NOMO-1 treated with DMSO at 0.1 percent for 48 hours (cell line): Measurements from ENCODE around the gene RENBP.

Source experiments
- DNase-seq: peaks from one replicate; lab custom pipeline; 2025; ENCODE audit not compliant: unreplicated experiment; lab: John Stamatoyannopoulos, UW

RENBP gene

DNA sequence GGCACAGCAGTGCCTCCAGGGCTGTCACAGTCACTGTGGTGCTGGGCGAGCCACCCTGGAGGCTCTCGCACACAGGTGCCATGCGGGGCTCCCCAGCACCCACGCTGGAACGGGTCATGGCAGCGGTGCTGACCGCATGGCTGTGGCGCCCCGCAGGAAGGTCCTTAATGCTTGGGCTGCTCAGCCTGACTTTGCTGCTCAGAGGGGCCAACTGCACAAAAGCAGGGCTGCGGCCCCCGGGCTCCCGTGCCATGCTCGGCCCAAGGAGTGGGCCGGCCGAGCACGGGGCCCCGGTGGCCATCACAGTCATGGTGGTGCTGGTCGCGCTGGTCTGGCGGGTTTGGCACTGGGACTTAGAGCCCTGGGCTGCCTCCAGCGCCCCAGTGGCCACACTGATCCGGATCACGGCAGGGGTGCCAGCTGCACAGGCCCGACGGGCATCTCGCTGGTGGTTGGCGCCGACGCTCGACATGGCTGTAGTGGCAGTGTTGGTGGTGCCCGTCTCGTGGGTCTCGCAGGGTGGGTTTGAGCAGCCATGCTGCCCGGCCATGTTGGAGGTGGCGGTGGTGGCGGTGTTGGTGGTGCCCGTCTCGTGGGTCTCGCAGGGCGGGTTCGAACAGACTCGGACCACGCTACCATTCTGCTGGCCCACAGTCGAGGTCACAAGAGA, 10.2 kb upstream of the RENBP start:
- no peak for DNase-seq

DNA sequence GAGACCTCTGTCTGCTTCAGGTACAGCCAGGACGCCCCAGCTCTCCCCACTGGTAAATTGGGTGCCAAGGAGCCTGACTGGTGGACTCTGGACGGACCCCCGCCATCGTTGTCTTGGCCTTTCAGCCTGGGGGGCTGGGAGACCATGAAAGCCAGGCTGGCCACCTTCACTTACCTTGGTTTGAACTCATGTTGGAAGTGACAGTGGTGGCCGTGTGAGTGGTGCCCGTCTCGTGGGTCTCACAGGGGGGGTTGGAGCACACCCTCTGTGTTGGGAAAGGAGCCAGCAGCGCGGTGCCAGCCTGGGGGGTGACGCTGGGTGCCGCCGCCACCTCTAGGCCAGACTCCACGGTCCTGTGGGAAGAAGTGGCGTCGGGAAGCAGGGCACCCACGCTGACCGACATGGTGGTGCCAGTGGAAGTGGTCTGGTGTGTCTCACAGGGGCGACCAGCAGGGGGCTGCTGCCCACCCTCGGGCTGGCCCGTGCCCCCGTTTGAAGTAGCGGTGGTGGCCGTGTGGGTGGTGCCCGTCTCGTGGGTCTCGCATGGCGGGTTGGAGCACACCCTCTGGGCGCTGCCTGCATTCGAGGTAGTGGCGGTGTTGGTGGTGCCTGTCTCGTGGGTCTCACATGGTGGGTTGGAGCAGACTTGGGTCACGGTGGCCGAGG, 9.6 kb upstream of the RENBP start:
- DNase-seq = no peak

DNA sequence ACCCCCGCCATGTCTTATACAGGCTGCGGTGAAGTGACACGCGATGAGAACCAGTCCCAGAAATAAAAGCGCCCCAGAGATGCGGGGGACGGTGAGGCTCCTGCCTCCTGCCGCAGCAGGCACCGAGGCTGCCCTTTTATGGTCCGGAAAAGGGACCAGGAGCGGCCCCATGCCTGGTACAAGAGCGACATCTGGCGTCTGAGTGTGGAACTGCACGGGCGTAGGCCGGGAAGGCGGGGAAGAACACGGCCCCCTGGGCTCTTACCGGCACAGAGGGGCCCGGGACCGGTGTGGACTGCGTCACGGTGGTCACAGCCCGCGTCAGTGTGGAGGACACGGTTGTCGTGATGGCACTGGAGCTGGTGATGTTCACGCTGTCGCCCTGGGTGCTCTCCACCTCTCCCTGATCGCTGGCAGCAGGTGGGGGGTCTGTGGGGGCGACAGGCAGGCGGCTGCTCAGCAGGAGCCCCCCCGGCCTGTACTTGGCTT, 8.9 kb upstream of the RENBP start:
- peak; percentile 51 for DNase-seq

DNA sequence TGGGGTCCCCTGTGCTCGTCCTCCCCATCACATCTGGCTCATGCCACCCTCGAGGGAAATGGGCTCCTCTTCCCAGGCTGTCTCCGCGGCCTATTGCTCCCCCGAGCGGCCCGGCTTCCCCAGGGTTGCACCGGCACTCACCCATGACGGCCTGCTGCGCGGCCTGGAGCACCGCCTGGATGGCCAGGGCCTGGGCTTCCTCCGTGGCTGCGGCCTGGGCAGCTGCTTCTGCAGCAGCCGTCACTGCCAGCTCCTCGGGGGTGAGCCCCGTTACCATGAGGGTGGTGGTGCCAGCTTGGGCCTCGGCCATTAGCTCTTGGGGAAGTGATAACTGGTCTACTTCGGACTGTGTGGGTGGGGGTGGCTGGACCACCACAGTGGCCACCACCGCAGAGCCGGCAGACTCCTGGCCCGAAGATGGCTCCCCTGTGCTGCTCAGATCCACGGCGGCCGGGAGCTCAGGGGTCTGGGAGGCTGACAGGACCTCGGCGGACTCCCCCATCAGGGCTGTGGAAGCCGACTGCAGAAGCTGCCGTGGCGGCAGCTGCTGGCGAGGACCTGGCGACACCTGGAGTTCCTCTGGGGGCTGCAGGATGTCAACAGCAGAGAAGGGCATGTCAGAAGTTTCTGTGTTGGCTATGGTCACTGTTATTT, 8.1 kb upstream of the RENBP start:
- DNase-seq = no peak

DNA sequence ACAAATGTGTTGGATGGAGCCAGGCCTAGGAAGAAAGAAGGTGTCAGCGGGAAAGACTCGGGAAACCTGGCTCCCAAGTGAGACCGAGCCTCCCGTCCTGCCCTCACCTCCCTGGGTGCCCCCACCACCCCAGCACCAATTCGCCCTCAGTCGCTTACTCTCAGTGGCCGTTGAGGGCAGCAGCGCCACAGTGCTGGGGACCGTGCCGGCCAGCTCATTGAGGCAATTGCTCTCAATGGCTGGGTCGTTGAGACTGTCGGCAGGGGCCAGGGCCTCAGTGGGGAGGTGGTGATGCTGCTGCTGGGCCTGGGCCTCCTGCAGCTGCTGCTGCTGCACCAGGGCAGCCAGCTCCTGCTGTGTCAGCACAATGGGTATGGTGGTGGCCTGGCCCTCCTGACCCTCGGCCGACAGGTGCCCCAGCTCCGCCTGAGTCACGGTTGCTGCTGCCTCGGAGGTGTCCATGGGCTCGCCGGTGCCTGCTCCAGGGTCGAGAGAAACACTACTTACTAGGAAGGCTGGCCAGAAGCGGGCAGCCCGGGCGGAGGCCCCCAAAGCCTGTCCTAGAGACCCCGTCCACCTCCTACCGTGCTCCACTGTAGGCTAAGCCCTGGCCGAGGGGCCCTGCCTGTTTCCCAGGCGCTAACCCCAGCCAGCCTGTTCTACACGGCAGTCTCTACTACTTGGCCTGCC, 7.4 kb upstream of the RENBP start:
- DNase-seq = no peak

DNA sequence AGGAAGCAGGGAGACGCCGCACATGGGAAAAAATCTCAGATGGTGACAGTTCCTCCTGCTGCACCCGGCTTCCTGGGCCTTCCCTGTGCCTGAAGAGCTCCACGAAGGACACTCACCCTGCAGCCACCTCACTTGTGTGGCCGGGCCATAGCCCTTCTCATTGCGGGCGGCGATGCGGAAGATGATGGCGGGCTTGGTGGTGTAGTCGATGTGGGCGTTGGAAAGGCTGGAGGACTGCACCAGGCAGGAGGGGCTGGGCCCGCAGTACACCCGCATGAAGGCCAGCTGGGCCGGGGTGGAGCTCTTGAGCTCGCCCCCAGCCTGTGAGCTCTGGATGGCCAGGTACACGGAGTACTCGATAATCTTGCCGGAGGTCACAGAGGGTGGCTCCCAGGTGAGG, 5.7 kb upstream of the RENBP start:
- no peak for DNase-seq

DNA sequence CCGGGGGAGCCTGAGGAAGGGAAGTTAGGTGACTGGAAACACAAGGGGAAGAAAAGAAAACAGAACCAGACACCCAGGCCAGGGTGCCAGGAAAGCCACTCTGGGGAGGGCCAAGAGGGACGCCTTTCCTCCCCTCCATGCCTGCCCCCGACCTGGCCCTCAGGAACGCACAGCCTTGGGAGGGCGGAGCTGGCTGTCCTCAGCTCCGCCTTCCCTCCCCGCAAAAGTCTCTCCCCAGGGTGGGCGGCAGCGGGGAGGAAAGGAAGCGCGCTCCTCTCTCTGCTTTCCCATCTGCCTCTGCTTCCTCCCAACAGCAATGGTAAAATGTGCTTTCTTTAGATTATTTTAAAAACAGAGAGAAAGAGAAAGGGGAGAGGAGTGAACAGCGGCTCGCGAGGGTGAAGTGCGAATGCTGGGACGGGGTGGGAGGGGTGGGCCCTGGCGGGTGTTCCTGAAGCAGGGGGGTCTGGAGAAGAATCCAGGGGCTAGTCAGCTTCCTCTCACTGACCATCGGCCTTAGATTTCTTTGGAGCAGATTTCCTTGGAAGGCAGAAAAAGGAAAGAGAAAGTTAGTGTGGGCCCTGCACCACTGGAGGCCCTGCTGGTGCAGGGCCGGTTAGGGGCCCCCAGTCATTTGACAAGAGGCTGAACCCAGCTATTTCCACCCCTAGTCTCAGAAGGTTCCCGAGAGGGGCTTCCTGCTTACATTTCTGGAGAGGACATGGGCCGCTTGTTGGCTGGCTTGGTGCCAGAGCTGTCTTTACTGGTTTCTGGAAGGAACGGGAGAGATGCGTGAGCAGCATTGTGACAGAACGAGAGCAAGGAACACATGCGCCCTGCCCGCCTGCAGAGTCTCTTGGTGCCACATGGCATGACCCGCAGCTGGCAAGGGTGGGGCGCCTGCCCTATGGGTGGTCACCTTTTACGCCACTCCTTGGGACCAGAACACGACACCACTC, 4.7 kb upstream of the RENBP start:
- no peak for DNase-seq

DNA sequence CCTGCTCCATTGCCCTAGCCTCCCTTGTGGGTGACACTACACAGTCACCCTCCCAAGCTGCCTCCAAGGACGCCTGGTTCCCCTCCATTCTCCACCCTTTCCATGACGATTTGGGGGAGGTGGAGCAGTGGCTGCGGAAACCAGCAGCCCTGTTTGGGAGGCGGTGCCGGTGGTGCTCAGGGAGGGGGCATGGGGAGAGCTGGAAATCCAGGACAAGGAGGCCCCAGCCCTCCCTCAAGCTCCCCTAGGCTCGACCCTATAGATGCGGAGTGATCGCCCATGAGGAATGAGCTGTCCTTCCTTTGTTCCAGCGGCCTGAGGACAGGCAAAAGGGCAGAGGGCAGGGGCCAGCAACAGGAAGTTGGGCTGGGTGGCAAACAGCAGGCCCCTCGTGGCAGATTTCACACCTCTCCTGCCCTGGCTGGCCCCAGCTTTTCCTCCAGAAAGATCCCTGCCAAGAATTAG, 3.6 kb upstream of the RENBP start:
- no peak for DNase-seq

DNA sequence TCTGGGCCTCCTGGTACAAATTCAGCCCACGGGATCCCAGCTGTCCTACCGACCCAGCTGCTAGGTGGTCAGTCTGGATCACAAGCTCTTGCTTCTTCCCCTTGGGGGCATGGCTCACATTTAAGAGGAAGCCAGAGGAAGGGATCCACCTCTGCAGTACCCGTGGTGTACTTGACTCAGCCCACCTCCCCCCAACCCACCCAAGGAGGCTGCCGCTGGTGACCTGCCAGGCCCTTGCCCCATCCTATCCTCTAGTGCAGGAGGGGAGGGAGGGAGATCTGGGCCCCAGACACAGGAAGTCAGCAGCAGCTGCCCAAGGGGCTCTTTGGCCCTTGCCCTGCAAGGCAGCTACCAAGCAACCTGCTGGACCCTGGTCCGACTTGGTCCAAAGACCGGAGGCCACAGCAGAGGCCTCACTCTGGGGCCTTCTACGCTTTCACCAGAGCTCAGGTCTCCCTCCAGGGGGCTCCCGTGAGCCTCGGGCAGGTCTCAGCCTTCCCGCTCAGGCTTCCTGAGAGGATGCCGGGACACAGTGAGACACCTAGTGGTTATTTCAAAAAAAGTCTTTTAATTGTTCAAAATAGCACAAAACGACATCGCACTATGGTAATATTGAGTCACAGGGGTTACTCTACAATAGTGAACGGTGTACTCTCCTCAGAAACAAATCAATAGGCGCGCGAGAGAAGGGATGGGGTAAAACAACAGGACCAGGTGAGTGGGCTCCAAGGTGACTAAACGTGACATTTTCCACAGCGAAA, 2.7 kb upstream of the RENBP start:
- peak; percentile 74 for DNase-seq

DNA sequence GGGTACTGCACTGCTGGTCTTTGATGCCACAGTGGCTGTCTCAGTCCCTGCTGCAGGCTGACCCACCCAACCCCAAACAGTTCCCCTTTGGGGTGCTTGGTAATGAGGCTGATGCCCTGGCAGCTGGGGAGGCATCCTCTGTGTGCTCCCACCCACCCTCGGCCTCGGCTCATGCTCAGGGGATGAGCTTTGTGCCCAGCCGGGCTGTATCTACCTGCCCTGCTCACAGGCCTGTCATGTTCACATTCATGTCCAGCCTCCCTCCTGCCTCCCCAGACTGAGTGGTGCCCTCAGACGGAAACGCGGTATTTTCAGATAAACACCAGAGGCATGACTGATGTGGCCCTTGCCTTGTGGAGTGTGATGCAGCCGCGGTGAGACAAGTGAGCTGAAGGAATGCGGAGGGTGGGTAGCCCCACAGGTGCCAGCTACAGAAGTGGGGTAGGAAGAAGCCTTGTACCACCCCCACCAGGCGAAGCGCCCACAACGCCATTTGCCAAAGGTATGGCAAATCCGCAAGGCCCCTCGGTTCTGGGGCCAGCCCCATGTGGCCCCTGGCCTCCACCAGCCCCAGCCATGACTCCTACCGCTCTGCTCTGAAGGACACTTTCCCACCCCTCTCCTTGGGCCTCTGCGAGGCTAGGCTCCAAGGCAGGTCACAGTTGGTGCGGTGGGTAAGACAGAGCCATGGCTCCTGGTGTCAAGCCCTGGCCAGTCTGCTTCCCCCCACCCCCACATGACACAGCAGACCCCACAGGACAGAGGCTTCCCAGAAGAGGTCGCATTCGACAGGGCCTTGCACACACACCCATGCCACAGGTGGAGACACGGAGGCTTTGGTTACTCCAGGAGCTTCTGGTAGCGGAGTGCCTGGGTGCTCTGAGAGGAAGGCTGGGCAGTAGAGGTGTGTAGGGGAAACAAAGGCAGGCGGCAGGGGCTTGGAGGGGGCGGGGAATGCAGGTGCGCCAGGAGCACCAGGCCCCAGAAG, 1.8 kb upstream of the RENBP start:
- no peak for DNase-seq

DNA sequence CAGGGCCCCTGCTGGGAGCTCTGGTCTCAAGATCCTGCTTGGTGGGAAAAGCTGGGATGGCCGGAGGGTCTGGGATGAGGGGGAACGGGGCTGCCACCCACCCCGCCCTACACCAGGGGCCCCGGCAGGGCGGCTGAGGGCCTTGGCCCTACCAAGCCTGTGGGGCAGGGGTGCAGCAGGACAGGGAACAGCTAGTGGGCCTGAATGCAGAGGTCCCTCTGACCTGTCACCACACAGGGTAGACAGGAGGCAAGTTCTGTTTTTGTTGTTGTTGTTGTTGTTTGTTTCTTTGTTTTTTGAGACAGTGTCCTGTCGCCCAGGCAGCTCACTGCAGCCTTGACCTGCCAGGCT, 332 bp upstream of the RENBP start:
- no peak for DNase-seq

DNA sequence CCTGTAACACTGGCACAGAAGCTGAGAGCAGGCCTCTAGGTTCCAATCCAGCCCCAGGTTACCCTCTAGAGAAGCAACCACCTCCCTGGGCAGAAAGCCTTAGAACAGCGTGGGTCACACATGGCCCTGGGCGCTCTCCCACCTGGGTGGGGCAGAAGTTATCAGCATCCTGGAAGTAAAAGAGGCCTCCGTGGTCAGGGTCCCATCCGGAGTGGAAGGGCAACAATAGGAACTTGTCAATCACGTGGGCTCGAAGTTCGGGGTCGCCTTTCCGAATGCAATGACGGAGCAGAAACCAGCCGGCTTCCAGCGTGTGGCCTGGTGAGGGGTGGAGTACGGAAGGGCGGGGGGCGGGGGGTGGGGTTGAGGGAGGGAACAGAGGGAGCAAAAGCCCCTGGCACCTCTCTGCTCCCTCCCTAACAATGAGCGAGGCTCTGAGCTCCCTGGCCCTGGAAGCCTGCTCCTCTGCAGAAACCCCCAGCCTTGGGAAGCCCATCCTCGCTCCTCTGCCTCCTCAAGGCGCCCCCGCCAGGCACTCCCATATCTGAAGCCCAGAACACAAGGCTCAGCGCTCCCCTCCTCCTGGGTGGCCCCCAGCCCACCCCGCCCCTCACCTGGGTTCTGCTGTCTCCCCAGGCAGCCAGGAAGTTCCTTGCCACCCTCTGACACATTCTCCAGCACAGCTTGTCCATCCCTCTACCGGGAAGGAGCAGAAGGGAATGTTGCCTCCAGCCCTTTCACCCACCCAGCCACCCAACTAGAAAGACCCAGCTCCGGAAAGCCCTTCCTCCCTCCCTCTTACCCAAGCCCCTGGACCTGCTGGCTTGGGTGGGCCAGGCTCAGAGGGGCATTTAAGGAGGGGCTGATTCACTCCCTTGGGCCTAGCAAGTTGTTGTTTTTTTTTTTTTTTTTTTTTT, 2.8 kb downstream of the RENBP start:
- no peak for DNase-seq

DNA sequence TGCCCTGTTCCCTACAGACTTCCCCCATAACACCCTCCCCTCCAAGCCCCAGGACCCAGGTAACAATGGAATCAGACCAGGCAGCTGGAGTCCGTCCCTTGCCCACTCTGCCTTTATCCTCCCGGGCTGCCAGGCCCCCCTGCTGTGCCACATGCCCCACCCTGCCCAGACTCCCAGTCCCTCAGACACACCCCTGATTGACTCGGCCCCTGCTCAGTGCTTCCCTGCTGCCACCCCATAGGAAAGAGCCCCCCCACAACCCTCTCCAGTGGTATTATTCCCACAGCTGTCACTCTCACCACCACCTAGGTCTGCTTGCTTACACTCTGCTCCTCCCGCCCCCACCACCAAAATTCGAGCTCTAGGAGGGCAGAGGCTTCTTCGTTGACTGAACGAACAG, 4.9 kb downstream of the RENBP start:
- no peak for DNase-seq

DNA sequence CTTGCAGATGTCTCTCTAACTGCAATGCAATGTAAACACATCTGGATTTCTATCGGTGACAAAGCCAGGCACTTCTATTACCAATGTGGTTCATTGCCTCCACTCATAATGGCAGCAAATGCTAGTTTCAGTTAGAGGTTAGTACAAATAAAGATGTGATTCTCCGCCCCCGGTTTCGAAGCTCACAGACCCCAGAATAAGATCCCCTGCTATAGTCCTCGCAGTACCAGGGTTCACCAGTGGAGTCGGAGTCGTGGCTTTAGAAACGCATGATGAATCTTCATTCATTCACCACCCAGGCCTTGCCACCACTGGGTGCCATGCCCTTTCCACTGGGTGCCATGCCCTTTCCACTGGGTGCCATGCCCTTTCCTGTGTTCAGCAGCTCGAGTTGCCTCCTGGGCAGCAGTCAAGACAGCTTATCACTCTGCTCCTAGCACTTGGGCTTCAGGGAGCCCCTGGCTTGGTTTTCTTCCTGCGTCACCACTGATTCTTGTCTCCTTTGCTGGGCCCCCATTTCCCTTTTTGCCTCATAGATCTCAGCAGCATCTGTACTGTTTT, 6.1 kb downstream of the RENBP start:
- no peak for DNase-seq

DNA sequence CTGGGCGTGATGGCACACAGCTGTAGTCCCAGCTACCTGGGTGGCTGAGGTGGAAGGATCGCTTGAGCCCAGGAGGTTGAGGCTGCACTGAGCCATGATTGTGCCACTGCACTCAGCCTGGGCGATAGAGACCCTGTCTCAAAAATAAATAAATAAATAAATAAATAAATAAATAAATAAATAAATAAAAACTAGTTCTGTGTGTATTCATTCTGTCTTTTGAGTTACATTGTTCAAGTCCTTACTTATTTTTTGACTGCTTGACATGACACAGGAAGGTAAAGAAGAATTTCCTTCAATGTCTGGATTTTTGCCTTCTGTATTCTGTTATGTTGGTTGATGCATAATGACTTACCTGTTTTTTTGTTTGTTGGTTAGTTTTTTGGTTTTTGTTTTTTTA, 7.4 kb downstream of the RENBP start:
- no peak for DNase-seq

DNA sequence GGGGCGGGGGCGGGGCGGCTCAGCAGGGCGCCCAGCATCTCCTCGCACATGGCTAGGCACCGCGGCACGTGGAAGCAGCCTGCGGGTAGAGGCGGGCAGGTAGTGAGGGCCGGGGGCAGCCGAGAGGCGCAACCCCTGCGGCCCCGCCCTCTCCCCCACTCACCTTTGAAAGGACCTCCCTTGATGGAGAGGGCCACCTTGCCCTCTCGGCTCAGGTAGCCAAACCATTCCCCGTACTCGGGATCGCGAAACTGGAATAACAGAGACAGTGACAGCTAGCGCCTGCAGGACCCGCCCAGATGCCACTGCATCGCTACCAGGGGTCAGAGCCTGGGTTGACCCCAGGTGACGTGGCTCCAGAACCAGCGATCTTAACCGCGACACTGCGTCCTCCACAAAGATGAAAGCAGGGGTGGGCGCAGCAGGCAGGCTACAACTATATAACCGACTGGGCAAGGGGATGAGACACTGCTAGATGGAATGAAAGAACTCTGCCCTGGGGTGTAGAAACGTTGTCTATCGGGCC, 9.1 kb downstream of the RENBP start:
- DNase-seq = no peak

DNA sequence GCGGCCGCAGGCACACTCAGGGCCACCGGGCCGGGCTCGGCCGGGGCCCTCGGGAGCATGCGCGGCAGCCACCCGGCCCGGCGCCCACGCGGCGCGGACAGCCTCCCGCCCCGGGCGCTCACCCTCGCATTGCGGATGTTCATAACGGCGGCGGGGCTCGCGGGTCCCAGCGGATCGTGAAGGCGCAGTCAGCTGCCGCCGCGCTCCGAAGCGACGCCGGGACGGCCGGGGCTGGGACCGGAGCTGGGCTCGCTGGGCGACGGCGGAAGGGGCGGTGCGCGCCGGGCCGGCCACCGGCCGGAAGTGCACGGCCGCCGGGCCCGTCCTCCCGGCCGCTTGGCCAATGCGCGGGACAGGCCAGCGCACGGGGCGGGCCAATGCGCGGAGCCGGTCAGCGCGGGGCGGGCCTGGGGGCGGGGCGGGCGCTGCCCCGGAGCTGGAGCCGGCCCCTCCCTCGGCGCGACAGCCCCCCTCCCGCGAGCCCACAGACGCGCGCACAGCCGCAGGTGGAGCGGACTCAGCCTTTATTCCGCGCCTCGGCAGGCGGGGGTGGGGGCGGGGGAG, 9.6 kb downstream of the RENBP start, which contains the start of gene NAA10:
Gene NAA10, minus strand, starts transcription at position 276 of the 564 bp plus-strand sequence. Its CDS starts 133 bp downstream, at position 143.
- peak; percentile 49 for DNase-seq
